HL-60 (cell line): ENCODE measurements around the gene VASN.

Experiments
- DNase-seq, 2 experiments: peaks; one replicate each; pipeline ENCODE4 v3.0.0-alpha.2; 2010 to 2020; ENCODE audit warnings: low read depth in 1 of 2, low spot score in 1 of 2
- H3K27ac ChIP-seq: fragments of 250-450 bp; sonication (Bioruptor Pico); replicated peaks from 2 replicates; pipeline ENCODE4 v1.5.1; 2020; ENCODE audit warnings: mild to moderate bottlenecking, moderate library complexity
- H3K27me3 ChIP-seq: fragments of 250-450 bp; sonication (Bioruptor Pico); 2 replicates; pipeline ENCODE4 v1.5.1; 2021; ENCODE audit warnings: mild to moderate bottlenecking, moderate library complexity; ENCODE audit not compliant: insufficient read depth, poor library complexity, severe bottlenecking
- H3K4me3 ChIP-seq: replicated peaks from 2 replicates; pipeline ENCODE4 v1.5.1; 2011; ENCODE audit warnings: mild to moderate bottlenecking, control low read depth, low read length; ENCODE audit not compliant: insufficient read depth
- GABPA ChIP-seq: IDR thresholded peaks from 2 replicates; pipeline ENCODE4 v1.6.1; 2012; ENCODE audit warnings: low read depth
- POLR2AphosphoS5 ChIP-seq: IDR thresholded peaks from 2 replicates; pipeline ENCODE4 v1.6.1; 2012; ENCODE audit warnings: low read depth
- SPI1 ChIP-seq: IDR thresholded peaks from 2 replicates; pipeline ENCODE4 v1.6.1; 2012; ENCODE audit warnings: low read depth, mild to moderate bottlenecking, borderline replicate concordance
- TF ChIP-seq, protein P1 (sequence below): IDR thresholded peaks from 2 replicates; pipeline ENCODE4 v1.6.1; 2012; ENCODE audit warnings: low read depth; ENCODE audit not compliant: insufficient replicate concordance
- TF ChIP-seq, protein P2 (sequence below): IDR thresholded peaks from one replicate; pipeline ENCODE4 v1.5.1; 2011; ENCODE audit warnings: low read length, control low read depth, inconsistent platforms; ENCODE audit not compliant: insufficient read depth

The VASN gene

DNA sequence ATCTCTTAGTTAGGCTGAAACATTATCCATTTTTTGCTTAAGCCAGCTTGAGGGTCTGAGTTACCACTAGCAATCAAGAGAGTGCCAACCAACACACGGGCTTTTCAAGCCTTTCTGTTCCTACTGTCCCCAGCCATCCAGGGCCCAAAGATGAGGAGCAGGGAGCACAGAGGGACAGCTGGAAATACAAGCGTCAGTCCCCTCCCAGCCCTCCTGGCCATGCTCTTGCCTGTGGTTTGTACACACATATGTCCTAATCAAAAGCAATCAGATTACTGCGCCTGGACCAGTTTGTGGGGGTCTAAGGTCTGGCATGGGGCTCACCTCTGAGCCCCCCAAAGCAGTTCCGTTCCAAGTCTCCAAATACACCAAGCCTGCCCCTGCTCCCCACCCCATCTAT, 41.2 kb downstream of the VASN start:
- no peak for DNase-seq
- no peaks in the 10 kb centered on the region for H3K27me3 ChIP-seq
- no peak overlapping the region for H3K4me3 ChIP-seq
- TF ChIP-seq SPI1 (no peak), POLR2AphosphoS5 (no peak)
- TF ChIP-seq, protein P1, sequence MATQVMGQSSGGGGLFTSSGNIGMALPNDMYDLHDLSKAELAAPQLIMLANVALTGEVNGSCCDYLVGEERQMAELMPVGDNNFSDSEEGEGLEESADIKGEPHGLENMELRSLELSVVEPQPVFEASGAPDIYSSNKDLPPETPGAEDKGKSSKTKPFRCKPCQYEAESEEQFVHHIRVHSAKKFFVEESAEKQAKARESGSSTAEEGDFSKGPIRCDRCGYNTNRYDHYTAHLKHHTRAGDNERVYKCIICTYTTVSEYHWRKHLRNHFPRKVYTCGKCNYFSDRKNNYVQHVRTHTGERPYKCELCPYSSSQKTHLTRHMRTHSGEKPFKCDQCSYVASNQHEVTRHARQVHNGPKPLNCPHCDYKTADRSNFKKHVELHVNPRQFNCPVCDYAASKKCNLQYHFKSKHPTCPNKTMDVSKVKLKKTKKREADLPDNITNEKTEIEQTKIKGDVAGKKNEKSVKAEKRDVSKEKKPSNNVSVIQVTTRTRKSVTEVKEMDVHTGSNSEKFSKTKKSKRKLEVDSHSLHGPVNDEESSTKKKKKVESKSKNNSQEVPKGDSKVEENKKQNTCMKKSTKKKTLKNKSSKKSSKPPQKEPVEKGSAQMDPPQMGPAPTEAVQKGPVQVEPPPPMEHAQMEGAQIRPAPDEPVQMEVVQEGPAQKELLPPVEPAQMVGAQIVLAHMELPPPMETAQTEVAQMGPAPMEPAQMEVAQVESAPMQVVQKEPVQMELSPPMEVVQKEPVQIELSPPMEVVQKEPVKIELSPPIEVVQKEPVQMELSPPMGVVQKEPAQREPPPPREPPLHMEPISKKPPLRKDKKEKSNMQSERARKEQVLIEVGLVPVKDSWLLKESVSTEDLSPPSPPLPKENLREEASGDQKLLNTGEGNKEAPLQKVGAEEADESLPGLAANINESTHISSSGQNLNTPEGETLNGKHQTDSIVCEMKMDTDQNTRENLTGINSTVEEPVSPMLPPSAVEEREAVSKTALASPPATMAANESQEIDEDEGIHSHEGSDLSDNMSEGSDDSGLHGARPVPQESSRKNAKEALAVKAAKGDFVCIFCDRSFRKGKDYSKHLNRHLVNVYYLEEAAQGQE, result no peak
- TF ChIP-seq, protein P2, sequence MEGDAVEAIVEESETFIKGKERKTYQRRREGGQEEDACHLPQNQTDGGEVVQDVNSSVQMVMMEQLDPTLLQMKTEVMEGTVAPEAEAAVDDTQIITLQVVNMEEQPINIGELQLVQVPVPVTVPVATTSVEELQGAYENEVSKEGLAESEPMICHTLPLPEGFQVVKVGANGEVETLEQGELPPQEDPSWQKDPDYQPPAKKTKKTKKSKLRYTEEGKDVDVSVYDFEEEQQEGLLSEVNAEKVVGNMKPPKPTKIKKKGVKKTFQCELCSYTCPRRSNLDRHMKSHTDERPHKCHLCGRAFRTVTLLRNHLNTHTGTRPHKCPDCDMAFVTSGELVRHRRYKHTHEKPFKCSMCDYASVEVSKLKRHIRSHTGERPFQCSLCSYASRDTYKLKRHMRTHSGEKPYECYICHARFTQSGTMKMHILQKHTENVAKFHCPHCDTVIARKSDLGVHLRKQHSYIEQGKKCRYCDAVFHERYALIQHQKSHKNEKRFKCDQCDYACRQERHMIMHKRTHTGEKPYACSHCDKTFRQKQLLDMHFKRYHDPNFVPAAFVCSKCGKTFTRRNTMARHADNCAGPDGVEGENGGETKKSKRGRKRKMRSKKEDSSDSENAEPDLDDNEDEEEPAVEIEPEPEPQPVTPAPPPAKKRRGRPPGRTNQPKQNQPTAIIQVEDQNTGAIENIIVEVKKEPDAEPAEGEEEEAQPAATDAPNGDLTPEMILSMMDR, result no peak
- no peak overlapping the region for H3K27ac ChIP-seq

DNA sequence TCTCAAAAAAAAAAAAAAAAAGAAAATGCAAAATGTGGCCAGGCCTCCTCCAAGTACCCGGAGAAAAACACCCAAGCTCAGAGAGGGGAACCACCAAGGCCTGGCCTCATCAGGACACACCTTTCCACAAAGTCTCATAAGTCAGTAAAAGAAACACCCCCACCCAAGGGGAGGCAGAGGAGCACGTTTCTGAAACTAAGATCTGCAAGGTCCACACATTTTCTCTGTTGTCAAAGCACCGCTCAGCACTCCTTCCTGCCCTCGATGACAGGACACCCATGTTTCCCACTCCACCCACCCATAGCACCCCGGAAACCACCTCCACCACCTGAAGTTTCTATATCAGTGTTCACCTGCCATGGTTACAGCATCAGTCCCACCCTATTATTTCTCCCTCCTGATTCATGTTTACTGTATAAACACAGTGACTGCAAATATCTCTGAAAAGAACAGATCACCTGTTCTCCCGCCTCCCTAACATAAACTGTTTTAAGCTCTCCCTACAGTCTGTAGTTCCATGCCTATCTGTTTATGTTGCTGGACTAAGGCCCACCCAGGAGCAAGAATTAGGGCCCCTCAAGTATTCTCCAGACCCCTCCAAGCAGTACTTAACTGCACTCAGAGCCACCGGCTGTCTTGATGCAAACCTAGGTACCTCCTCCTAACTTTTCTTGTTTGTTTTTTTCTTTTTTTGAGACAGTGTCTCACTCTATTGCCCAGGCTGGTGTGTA, 42.7 kb downstream of the VASN start:
- no peak for TF ChIP-seq SPI1
- TF ChIP-seq, protein P1, result no peak
- TF ChIP-seq POLR2AphosphoS5, result no peak
- TF ChIP-seq, protein P2, result no peak
- TF ChIP-seq GABPA, result no peak
- H3K4me3 ChIP-seq, result peak overlapping the region; percentile 83
- H3K27me3 ChIP-seq, result no peaks in the 10 kb centered on the region
- H3K27ac ChIP-seq, result peak overlapping the region; percentile 83
- DNase-seq, result no peak

DNA sequence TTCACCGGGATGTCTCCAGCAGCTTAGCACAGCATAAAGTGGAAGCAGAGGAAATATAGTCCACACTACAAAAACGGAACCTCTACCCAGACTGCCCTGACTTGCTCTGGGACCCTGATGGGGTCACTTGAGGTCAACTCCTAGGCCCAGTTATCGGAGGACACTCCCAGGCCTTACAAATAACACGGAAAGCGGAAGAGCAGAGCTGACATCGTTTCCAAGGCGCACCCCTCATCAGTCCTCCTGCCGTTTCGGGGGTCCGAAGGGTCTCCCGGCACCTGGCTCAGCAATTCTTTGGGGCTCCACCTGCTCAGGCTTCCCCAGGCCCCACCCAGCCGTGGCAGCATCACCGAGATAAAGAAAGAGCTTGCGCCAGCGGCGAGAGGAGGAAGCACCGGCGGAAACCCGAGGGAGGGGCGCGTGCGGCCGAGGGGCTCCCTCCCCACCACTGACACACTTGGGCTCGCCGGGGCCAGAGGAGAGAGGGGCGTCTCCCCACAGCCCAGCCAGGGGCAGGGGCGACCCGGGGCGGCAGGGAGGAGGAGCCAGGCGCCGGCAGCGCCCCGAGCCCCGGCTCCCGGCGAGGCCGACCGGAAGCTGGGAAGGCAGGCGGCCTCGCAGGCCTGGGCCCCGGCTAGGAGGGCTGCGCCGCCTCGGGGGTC, 44.0 kb downstream of the VASN start:
- peak overlapping the region; percentile 83 for H3K27ac ChIP-seq
- DNase-seq, result peak; percentile 71 to 89
- H3K4me3 ChIP-seq, result peak overlapping the region; percentile 83
- no peaks in the 10 kb centered on the region for H3K27me3 ChIP-seq
- TF ChIP-seq POLR2AphosphoS5, result peak; percentile 58; the same call in 1 of the 2 replicates
- peak; percentile 71; the same call in 1 of the 2 replicates for TF ChIP-seq SPI1
- TF ChIP-seq, protein P2, result no peak
